HG03457 (cell line): Measurements from ENCODE around the gene GCSAML.
"Not testable (repeated sequence)": the region's sequence is repeated elsewhere in the genome, so short reads cannot be mapped to it uniquely, and the experiment has no call there.

Experiments
- ATAC-seq: cut with Tn5 transposase; IDR thresholded peaks from one replicate; pipeline ENCODE4 v1.9.1; 2021; ENCODE audit warnings: moderate number of reproducible peaks; ENCODE audit not compliant: unreplicated experiment

The GCSAML gene

GRCh38 chr1:247548769-247549182, at the start of gene GCSAML:
Gene GCSAML (plus strand): TSS chr1:247549134. CDS start chr1:247549192, 58 bp downstream.
- no peak for ATAC-seq

- ATAC-seq: no peak
Measured at GRCh38 chr1:247500865-247501264, 48.1 kb upstream of the GCSAML start.

GRCh38 chr1:247506831-247507230, 42.1 kb upstream of the GCSAML start:
- ATAC-seq: no peak

- no peak for ATAC-seq
Measured at GRCh38 chr1:247517795-247518612, 30.9 kb upstream of the GCSAML start.

GRCh38 chr1:247518613-247518891, 30.4 kb upstream of the GCSAML start:
- ATAC-seq: no peak

GRCh38 chr1:247521886-247522285, 27.0 kb upstream of the GCSAML start:
- ATAC-seq: not testable (repeated sequence)

- ATAC-seq: no peak
Measured at GRCh38 chr1:247528812-247529474, 20.0 kb upstream of the GCSAML start.

GRCh38 chr1:247529771-247530355, 19.1 kb upstream of the GCSAML start:
- no peak for ATAC-seq

GRCh38 chr1:247530785-247531184, 18.1 kb upstream of the GCSAML start:
- ATAC-seq: no peak

- ATAC-seq: no peak
Measured at GRCh38 chr1:247531937-247532336, 17.0 kb upstream of the GCSAML start.

GRCh38 chr1:247535402-247535801, 13.5 kb upstream of the GCSAML start:
- ATAC-seq: no peak

- no peak for ATAC-seq
Measured at GRCh38 chr1:247536340-247536739, 12.6 kb upstream of the GCSAML start, which contains the start of gene OR2C3. Gene OR2C3 (minus strand): TSS chr1:247536440. CDS start chr1:247532511, 3,929 bp downstream.

GRCh38 chr1:247538561-247538960, 10.4 kb upstream of the GCSAML start:
- ATAC-seq: no peak

GRCh38 chr1:247539215-247539614, 9.7 kb upstream of the GCSAML start:
- ATAC-seq: no peak

GRCh38 chr1:247540581-247540980, 8.4 kb upstream of the GCSAML start:
- ATAC-seq: no peak

GRCh38 chr1:247542811-247543210, 6.1 kb upstream of the GCSAML start:
- ATAC-seq: no peak

- ATAC-seq: no peak
Measured at GRCh38 chr1:247548092-247548491, 842 bp upstream of the GCSAML start.

- ATAC-seq: no peak
Measured at GRCh38 chr1:247551721-247552120, 2.8 kb downstream of the GCSAML start.

GRCh38 chr1:247552231-247552630, 3.3 kb downstream of the GCSAML start:
- no peak for ATAC-seq

GRCh38 chr1:247557926-247558674, 9.2 kb downstream of the GCSAML start:
- no peak for ATAC-seq

- ATAC-seq: no peak
Measured at GRCh38 chr1:247561711-247562110, 12.8 kb downstream of the GCSAML start.
